Adrenal gland (tissue), 12 donors: ENCODE data around the gene LACTBL1. TPM values are rescaled to one million over a fixed set of nuclear protein-coding genes. Genes with fewer than 3 reads are reported as not detected.

ENCODE experiments used
- DNase-seq, 7 donors: peaks; one replicate each; pipeline ENCODE4 v3.0.0-alpha.2; 2019 to 2020
- H3K27ac ChIP-seq, 5 donors: fragments of 200-600 bp; sonication (generic) in 4 of 5; 1 replicate in 3 of 5; 2 replicates in 2 of 5; pipeline versions ENCODE4 v1.5.1 to v1.8.0; 2016 to 2020; ENCODE audit warnings: mild to moderate bottlenecking in 1 of 5
- H3K27me3 ChIP-seq: fragments of 200-600 bp; 2 replicates; pipeline ENCODE4 v1.8.0; 2021
- H3K36me3 ChIP-seq, 2 donors: fragments of 200-600 bp; replicated peaks in 1 of 2; 1 replicate in 1 of 2; 2 replicates in 1 of 2; pipeline versions ENCODE4 v1.5.1 to v1.8.0; 2018 to 2022
- H3K4me1 ChIP-seq, 2 donors: fragments of 200-600 bp; replicated peaks in 1 of 2; 1 replicate in 1 of 2; 2 replicates in 1 of 2; pipeline versions ENCODE4 v1.5.1 to v1.8.0; 2018 to 2021
- H3K4me3 ChIP-seq, 4 donors: fragments of 200-600 bp; sonication (generic) in 3 of 4; one replicate each; pipeline ENCODE4 v1.5.1; 2016 to 2018
- H3K9me3 ChIP-seq, 3 donors: fragments of 200-600 bp; sonication (generic) in 1 of 3; replicated peaks in 1 of 3; 1 replicate in 2 of 3; 2 replicates in 1 of 3; pipeline versions ENCODE4 v1.5.1 to v1.8.0; 2016 to 2021
- POLR2A ChIP-seq, 2 donors: fragments of 450-650 bp; IDR thresholded peaks; one replicate each; pipeline ENCODE4 v1.6.1; 2017; ENCODE audit warnings: antibody characterized with exemption in 2 of 2, mild to moderate bottlenecking in 2 of 2, moderate library complexity in 1 of 2
- whole genome bisulfite sequencing, 4 donors: extraction: QIAGEN DNeasy Blood & Tissue Kit in 2 of 4; methylation state at CpG; one replicate each; pipeline versions ENCODE4 v1.1.5 to v1.1.7; 2013 to 2017; 5-methylcytosine and 5-hydroxymethylcytosine counted together
- intact Hi-C, 2 donors: fragments of 100-400 bp; cut with DNase I; formaldehyde crosslinking; loops; one replicate each; pipeline versions ENCODE4 v1.14.1 to v1.15.0; 2022 to 2023
- polyA plus RNA-seq, 3 donors: library from polyadenylated mRNA; stranded (reverse); fragments of 200-250 nt in 2 of 3; fragments of 350-450 nt in 1 of 3; fragmentation: Illumina TruSeq in 1 of 3; extraction: RNeasy Lipid Tissue Mini Kit (QIAGEN cat#74804) in 1 of 3; gene quantifications; one replicate each; pipeline ENCODE4 v1.2.3, GENCODE V29; 2013 to 2014
- total RNA-seq, 9 donors: library from RNA; depleted of rRNA in 4 of 9; stranded (reverse); fragments of >200 nt in 4 of 9; fragments of 120-200 nt in 1 of 9; fragmentation: NEBNext Ultra II Directional in 1 of 9; extraction: Animal tissue kit (Norgen Biotek cat#: 25700) in 1 of 9; gene quantifications; one replicate each; pipeline versions ENCODE4 v1.1.0 to v1.2.4, GENCODE V29; 2013 to 2023
- TF ChIP-seq, protein P1 (sequence below), 6 experiments: fragments of 450-650 bp in 4 of 6; fragments of 200-600 bp in 2 of 6; sonication (generic) in 1 of 6; IDR thresholded peaks; 1 replicate in 5 of 6; 2 replicates in 1 of 6; pipeline versions ENCODE4 v1.5.1 to v1.8.0; 2016 to 2021; ENCODE audit warnings: antibody characterized with exemption in 6 of 6, mild to moderate bottlenecking in 2 of 6, moderate library complexity in 1 of 6
- donor health status: healthy with polysubstance abuse.
- donor health status: Bipolar disorder and iron deficiency.
- donor health status: DM: yes; HTN: yes; CAD: no.
- donor health status: DM: no; HTN: no; CAD: no.
- donor health status: DM: no; HTN: no; CAD: no.
- donor health status: DM: yes; HTN: yes; CAD: no.

The LACTBL1 gene
- total and polyA plus RNA-seq, 12 donors = not detected

DNA sequence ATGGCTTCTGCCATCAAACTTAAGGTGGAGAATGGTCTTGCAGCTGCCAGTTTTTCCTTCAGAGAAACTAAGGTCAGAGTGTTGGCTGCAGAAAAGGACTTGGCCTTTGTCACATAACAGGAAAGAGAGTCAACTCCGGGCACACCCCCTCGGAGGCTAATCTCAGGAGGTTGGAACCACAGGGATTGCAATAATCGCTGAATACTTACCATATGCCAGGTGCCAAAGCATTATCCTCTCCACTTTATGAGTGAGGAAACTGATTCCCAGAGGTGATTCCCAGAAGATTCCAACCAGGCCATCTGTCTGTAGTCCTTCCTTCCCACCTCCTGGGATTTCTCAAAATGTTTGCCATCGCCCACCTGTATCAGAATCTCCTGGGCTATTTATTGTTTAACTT lies 54.0 kb downstream of the LACTBL1 start:
- Histone ChIP-seq H3K4me3 (no peak overlapping the region), H3K36me3 (no peaks in the 10 kb centered on the region)
- DNase-seq = no peak

DNA sequence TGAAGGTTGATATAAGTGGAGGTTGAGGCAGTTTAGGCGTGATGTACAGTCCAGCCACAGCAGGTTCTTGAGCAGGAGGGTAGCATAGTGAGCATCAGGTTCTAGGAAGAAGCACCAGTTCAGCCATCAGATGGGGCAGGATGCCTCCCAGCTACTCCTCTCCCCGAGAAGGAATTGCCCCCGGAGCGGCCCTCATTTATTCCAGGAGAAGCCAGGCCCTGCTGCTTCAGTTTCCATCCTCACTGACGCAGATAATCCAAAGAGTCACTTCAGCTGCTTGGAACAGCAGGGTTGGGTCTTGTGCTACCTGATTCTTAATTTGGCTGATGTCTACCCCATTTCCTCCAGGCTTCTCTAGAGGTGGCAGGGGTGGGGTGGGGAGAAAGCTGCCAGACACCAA lies 54.7 kb downstream of the LACTBL1 start:
- Histone ChIP-seq H3K9me3 (no peaks in the 10 kb centered on the region), H3K27me3 (no peaks in the 10 kb centered on the region), H3K27ac (no peak overlapping the region), H3K4me3 (no peak overlapping the region), H3K4me1 (no peaks in the 10 kb centered on the region), H3K36me3 (no peaks in the 10 kb centered on the region)
- intact Hi-C loops = no loop called here
- DNase-seq = no peak
- TF ChIP-seq, protein P1, sequence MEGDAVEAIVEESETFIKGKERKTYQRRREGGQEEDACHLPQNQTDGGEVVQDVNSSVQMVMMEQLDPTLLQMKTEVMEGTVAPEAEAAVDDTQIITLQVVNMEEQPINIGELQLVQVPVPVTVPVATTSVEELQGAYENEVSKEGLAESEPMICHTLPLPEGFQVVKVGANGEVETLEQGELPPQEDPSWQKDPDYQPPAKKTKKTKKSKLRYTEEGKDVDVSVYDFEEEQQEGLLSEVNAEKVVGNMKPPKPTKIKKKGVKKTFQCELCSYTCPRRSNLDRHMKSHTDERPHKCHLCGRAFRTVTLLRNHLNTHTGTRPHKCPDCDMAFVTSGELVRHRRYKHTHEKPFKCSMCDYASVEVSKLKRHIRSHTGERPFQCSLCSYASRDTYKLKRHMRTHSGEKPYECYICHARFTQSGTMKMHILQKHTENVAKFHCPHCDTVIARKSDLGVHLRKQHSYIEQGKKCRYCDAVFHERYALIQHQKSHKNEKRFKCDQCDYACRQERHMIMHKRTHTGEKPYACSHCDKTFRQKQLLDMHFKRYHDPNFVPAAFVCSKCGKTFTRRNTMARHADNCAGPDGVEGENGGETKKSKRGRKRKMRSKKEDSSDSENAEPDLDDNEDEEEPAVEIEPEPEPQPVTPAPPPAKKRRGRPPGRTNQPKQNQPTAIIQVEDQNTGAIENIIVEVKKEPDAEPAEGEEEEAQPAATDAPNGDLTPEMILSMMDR (IDR thresholded peaks at IDR 0.05) = no peak
- TF ChIP-seq POLR2A (IDR thresholded peaks at IDR 0.05) = no peak
- 66 to 95% (median 85%) methylated on average over 5 of the region's 5 CpGs for WGBS, 4 donors

More for the DNA sequence above, 54.0 kb downstream of the LACTBL1 start:
- WGBS, 4 donors = 86 to 100% (median 94%) methylated on average over 3 to 4 of the region's 4 CpGs
- Histone ChIP-seq H3K27ac (no peak overlapping the region), H3K27me3 (no peaks in the 10 kb centered on the region), H3K9me3 (no peaks in the 10 kb centered on the region), H3K4me1 (no peaks in the 10 kb centered on the region)
- intact Hi-C loops = no loop called here
- no peak for TF ChIP-seq POLR2A (IDR thresholded peaks at IDR 0.05)
- TF ChIP-seq, protein P1 (IDR thresholded peaks at IDR 0.05) = no peak

DNA sequence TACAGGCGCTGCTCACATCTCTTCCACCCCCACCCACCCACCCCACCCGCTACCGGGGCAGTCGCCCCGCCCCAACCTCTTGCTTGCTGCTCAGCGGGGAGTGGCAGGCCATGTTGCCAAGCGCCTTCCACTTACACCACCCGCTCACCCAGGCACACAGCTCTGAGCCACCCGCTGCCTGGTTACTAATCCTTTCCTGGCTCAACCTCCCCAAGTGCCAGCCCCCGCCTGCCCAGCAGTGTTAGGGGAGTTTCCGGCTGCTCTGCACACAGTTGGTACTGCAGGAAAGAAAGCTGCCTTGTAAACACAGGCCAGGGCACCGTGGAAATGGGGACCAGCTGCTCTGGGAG lies 56.2 kb downstream of the LACTBL1 start:
- no peak overlapping the region for H3K4me3 ChIP-seq
- H3K9me3 ChIP-seq = no peaks in the 10 kb centered on the region
- H3K4me1 ChIP-seq = no peaks in the 10 kb centered on the region
- no peaks in the 10 kb centered on the region for H3K36me3 ChIP-seq
- H3K27ac ChIP-seq = no peak overlapping the region
- intact Hi-C loops = no loop called here
- TF ChIP-seq, protein P1 (IDR thresholded peaks at IDR 0.05) = no peak
- TF ChIP-seq POLR2A (IDR thresholded peaks at IDR 0.05) = no peak
- 81 to 89% (median 85%) methylated on average over 8 to 12 of the region's 12 CpGs for WGBS, 4 donors
- no peak for DNase-seq
- H3K27me3 ChIP-seq = no peaks in the 10 kb centered on the region

- no peaks in the 10 kb centered on the region for H3K4me1 ChIP-seq
- no peaks in the 10 kb centered on the region for H3K36me3 ChIP-seq
- intact Hi-C loops = no loop called here
- 54 to 73% (median 64%) methylated on average over 9 to 15 of the region's 15 CpGs for WGBS, 4 donors
- no peaks in the 10 kb centered on the region for H3K27me3 ChIP-seq
- TF ChIP-seq, protein P1 (IDR thresholded peaks at IDR 0.05) = no peak
- TF ChIP-seq POLR2A (IDR thresholded peaks at IDR 0.05) = no peak
- no peaks in the 10 kb centered on the region for H3K9me3 ChIP-seq
- no peak for DNase-seq
- no peak overlapping the region for H3K4me3 ChIP-seq
- H3K27ac ChIP-seq = no peak overlapping the region
These were observed 56.7 kb downstream of the LACTBL1 start for GRCh38 chr1:22915816-22916470.
